GM21786 (cell line): ENCODE measurements around the gene HPS3.
"Not testable (repeated sequence)": the region's sequence is repeated elsewhere in the genome, so short reads cannot be mapped to it uniquely, and the experiment has no call there.

Experiments used
- ATAC-seq: cut with Tn5 transposase; IDR thresholded peaks from one replicate; pipeline ENCODE4 v1.9.1; 2021; ENCODE audit not compliant: unreplicated experiment

HPS3 gene

DNA sequence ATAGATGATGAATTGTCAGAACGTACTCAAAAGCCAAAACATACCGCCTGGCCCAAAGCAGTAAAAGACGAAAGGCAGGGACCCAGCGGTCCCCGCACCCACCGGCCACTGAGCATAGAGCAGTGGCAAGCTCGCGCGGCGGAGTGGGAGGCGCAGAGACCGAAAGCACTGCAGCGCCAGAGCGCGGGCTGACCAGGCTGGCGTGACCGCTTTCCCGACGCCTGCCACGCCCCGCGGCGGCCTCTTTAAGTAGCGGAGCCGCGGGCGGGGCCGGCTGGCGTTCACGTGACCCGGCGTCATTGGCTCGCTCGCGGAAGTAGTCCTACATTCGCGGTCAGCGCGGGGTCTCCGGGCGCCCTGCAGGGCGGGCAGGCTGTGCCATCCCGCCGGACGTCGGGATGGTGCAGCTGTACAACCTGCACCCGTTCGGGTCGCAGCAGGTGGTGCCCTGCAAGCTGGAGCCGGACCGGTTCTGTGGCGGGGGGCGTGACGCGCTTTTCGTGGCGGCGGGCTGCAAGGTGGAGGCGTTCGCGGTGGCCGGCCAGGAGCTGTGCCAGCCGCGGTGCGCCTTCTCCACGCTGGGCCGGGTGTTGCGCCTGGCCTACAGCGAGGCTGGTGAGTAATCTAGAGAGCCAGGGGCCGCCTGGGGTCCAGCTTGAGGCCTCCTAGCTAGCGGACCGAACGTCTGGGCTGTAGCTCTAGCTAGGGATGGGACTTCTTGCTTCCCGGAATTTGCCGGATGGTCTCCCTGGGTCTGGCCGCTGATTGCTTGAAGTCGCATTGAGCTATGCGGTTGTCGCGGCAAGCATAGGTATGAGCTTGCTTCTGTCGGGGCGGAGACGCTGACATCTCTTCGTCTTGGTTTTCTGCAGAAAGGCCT is at the start of gene HPS3:
HPS3 (plus strand) TSS at position 313 of the 880 bp plus-strand sequence; CDS start at position 399, 86 bp downstream.
- ATAC-seq = peak; percentile 92

DNA sequence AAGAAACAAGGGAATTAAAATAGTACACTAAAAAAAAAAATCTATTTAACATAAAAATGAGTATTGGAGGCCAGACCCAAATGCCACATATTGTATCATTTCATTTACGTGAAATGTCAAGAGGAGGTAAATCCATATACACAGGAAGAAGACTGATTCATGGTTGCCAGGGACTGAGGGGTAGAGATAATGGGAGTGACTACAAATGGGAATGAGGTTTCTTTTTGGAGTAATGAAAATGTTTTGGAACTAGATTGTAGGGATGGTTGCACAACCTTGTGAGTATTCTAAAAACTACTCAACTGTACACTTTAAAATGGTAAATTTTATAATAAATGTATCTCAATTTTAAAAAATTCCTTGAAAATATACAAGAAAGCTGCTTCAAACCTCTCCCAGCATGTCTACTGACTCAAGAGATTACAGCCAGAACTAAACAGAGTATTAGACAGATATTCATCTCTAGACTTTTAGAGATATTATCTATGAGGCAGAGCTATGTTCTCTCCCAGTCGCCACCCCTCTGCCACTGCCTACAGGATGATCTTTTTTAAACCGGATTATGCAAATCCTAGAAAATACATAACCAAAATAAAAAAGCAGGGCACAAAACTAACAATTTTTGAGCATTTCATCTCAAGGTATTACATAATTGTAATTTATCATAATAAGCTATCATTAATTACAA is 49.3 kb upstream of the HPS3 start:
- no peak for ATAC-seq

- no peak for ATAC-seq
These were observed 48.7 kb upstream of the HPS3 start for GRCh38 chr3:149080699-149081091.

- ATAC-seq = no peak
These were observed 47.7 kb upstream of the HPS3 start for GRCh38 chr3:149081772-149082171.

DNA sequence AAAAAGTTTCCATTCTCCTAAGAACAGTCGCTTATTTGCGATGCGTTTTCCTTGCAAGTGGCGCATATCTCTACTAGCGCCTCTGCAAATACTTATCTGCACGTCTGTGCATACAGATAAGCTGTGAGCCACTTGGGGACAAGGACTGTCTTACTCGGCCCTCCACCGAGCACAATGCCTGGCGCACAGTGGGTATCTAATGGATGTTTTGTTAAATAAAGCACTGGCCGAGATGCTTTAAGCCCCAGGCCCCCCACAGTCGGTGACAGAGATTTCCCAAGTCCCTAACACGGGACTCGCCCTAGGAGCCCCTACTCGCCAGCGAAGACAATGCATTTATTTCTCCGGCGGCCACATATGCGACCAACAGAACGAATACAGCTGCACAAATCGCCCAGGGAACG is 43.6 kb upstream of the HPS3 start:
- ATAC-seq = peak; percentile 28

GRCh38 chr3:149086232-149086988 is 43.0 kb upstream of the HPS3 start, which contains the start of gene HLTF:
TSS of gene HLTF (minus strand) at chr3:149086533. CDS start at chr3:149086336, 197 bp downstream.
- peak; percentile 99 for ATAC-seq

DNA sequence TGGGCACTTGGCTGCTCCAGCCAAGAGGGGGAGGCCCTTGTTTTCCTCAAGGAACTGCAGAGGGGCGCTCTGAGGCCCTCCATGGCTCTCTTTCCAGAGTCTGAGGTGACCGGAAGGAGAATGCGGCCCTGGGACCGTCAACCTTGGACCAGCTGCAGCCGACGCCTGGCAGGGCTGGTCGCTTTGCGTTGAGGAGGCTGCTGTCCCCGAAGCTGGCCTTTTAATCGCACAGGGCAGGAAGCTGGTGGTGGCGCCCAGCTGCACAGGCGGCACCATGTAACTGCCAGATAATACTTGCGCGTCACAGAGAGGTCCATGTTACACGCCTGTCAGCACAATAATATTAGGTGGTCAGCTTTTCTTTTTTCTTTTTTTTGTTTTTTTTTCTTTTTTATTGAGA is 42.2 kb upstream of the HPS3 start:
- no peak for ATAC-seq

DNA sequence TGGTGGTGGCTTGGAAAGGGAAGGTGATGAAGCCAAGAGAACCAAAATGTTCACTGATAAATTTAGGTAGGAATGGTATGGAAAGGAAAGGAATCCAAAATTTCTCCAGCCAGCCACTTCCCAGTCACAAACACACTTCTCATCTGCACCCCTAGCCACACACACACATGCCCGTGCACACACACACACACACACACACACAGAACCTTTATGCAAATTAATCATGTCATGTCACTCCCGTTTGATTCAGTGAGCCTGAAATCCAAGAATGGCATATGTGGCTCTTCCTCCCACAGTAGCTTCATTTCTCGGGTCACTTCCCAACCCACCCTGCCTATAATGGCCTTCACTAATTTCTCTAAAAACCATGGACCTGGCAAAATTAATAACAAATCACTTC is 40.0 kb upstream of the HPS3 start:
- no peak for ATAC-seq

DNA sequence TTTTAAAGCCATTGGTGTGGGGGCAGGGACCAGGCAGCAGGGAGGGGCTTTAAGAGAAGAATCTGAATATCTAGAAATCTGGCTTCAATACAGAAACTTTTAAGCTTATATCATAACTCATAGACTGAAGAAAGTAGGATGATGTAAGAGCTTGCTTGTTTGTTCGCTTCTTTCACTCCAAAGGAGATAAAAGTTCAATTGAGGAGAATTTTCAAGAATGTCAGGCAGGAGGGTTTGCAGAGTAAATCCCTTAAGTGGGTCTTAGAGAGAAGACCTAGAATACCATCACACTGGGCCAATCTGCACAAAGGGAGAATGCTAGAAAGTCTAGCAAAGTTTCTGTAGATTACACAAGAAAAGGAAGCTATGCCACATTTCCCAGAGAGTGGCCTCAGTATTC is 39.0 kb upstream of the HPS3 start:
- ATAC-seq = no peak

DNA sequence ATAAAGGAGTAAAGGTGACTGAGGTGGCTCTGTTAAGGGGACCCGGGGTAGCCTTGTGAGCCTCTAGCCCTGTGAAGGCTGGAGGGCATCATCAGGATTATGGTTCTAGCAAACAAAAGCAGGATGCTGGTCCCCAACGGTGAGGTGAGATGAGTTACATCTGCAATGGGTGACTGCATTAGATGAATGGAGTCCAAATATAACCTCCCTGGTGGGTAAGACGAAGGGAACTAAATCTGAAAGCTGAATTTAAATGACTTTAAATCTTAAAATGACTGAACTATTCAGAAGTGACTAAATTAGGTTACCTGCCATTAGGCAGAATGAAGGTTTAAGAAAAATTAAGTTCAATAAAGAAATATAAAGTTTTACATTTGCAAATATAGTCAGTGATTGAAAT is 38.5 kb upstream of the HPS3 start:
- no peak for ATAC-seq

DNA sequence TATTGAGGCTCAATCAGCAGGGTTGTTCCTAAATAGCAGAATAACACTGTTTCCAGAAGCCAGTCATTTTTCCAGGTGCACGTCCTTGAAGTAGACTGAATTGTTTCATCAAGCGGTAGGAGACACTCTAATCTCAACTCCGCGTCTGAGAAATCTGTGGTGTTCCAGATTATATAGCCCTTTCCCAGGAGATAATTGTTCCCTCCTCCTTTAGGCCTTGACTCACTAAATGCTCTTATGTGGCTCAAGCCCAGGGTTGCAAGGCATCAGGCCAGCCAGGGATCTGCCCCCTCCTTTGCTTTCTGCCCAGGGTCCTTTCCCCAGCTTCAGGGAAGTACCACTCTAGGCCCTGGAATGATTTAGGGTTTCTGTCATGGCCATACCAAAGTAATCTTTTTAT is 37.5 kb upstream of the HPS3 start:
- ATAC-seq = no peak

- peak; percentile 88 for ATAC-seq
These were observed 34.0 kb upstream of the HPS3 start for GRCh38 chr3:149095487-149095886.

DNA sequence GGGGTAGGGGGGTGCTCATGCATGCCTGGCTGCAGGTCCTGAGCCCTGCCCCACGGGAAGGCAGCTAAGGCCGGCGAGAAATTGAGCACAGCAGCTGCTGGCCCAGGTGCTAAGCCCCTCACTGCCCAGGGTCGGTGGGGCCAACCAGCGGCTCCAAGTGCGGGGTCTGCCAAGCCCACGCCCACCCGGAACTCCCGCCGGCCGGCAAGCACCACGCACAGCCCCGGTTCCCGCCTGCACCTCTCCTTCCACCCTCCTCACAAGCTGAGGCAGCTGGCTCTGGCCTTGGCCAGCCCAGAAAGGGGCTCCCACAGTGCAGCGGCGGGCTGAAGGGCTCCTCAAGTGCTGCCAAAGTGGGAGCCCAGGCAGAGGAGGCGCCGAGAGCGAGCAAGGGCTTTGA is 31.5 kb upstream of the HPS3 start:
- not testable (repeated sequence) for ATAC-seq

DNA sequence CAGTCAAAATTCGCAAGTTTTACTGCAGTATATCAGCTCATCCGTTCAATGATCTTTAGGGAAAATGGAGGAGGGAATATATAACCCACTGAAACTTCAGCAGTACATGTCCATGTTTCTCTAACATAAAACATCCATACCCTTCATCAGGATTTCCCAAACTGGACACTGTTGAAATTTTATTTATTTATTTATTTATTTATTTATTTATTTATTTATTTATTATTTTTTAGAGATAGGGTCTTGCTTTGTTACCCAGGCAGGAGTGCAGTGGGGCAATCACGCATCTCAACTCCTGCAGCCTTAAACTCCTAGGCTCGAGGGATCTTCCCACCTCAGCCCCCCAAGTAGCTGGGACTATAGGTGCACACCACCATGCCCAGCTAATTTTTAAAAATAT is 28.3 kb upstream of the HPS3 start:
- ATAC-seq = no peak

GRCh38 chr3:149101641-149102040 is 27.8 kb upstream of the HPS3 start:
- ATAC-seq = no peak

- no peak for ATAC-seq
These were observed 25.0 kb upstream of the HPS3 start for GRCh38 chr3:149104484-149104883.

- no peak for ATAC-seq
These were observed 15.0 kb upstream of the HPS3 start for GRCh38 chr3:149114458-149114857.

GRCh38 chr3:149115114-149115513 is 14.3 kb upstream of the HPS3 start:
- ATAC-seq = no peak

DNA sequence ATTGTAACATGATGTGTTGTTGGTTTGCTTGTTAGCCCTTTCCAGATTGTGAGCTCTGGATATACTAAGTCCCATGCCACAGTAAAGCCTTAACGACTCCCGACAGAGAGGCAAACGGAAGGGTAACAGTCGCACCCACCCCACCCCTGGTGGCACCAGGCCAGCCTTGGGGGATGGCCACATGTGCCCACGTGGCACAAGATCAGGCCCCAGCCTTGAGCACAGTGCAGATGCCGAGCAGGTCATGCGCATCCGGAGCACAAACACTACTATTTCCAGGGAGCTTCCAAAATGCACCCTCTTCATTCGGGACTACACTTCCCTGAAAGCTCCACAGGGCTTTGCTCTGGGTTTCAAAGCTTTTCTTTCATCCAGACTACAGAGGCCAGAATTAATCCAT is 10.7 kb upstream of the HPS3 start:
- ATAC-seq = no peak

DNA sequence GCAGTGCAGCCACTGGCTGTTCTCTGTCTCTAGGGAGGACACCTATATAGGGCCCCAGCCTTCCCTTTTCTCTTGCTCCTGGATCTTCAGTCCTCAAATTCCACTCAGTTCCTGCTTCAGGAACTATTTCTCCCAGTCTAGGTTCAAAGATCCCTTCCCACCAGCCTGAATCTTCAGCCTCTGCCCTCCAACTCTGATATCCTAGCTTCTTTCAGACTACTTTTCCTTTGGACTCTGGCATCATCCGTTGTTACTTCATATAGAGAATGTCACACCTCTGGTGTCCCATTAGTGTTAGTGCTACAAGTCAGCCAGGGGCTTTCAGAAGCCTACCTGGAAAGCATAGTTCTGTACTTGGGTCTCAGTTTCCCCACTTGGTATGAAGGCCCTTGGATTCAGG is 10.0 kb upstream of the HPS3 start:
- no peak for ATAC-seq
